NCI-H446 (cell line): ENCODE results near the gene MYO18A.
A peak's percentile ranks its signal among the peaks of the same experiment; 100 is the strongest.

Experiments used
- DNase-seq, 2 experiments: peaks; one replicate each; lab custom pipeline; 2025; lab: John Stamatoyannopoulos, UW

Gene MYO18A

GRCh38 chr17:29124135-29124924 is 55.9 kb downstream of the MYO18A start:
- DNase-seq, result peak; percentile 25 to 64

- DNase-seq, result no peak
Observed at GRCh38 chr17:29123111-29123510, 57.1 kb downstream of the MYO18A start.

GRCh38 chr17:29121442-29121841 is 58.8 kb downstream of the MYO18A start:
- no peak for DNase-seq

- no peak for DNase-seq
Observed at GRCh38 chr17:29120433-29120832, 59.8 kb downstream of the MYO18A start.

- DNase-seq, result no peak
Observed at GRCh38 chr17:29119265-29119664, 60.9 kb downstream of the MYO18A start.

- DNase-seq, result peak in 1 of 2 experiments; percentile 67
Observed at GRCh38 chr17:29116804-29117753, 63.1 kb downstream of the MYO18A start.

- DNase-seq, result peak in 1 of 2 experiments; percentile 37
Observed at GRCh38 chr17:29115961-29116803, 64.0 kb downstream of the MYO18A start.

- DNase-seq, result no peak
Observed at GRCh38 chr17:29115435-29115834, 64.8 kb downstream of the MYO18A start.

- no peak for DNase-seq
Observed at GRCh38 chr17:29114141-29114540, 66.1 kb downstream of the MYO18A start.

GRCh38 chr17:29113334-29113733 is 66.9 kb downstream of the MYO18A start:
- no peak for DNase-seq

- peak; percentile 42 to 86 for DNase-seq
Observed at GRCh38 chr17:29112771-29113295, 67.4 kb downstream of the MYO18A start.

GRCh38 chr17:29111816-29112499 is 68.2 kb downstream of the MYO18A start:
- peak; percentile 72 to 77 for DNase-seq

- DNase-seq, result no peak
Observed at GRCh38 chr17:29110372-29110757, 69.8 kb downstream of the MYO18A start.

GRCh38 chr17:29109477-29110371 is 70.5 kb downstream of the MYO18A start:
- no peak for DNase-seq

- no peak for DNase-seq
Observed at GRCh38 chr17:29108823-29109476, 71.2 kb downstream of the MYO18A start.

GRCh38 chr17:29107933-29108822 is 72.0 kb downstream of the MYO18A start:
- no peak for DNase-seq

GRCh38 chr17:29107084-29107483 is 73.1 kb downstream of the MYO18A start:
- DNase-seq, result no peak

GRCh38 chr17:29103341-29103740 is 76.9 kb downstream of the MYO18A start:
- DNase-seq, result no peak
